HCT116 (cell line): ENCODE measurements around the gene CCDC69. TPM values are rescaled to one million over a fixed set of nuclear protein-coding genes. Genes with fewer than 3 reads are reported as not detected.

Experiments
- ATAC-seq: fragments of 200-7000 bp; cut with Tn5 transposase; 2 replicates; pipeline ENCODE4 v1.9.1; 2020; ENCODE audit warnings: mild to moderate bottlenecking, moderate library complexity
- BruUV-seq: library from RNA; stranded (reverse); fragments of 400-500 nt; replicated peaks from 2 replicates; lab custom pipeline; 2021; lab: Mats Ljungman, UMichigan
- CTCF ChIA-PET: fragments of 300-600 bp; sonication (Branson Sonifier 250); formaldehyde crosslinking; loops from one replicate; lab custom pipeline; 2021; ENCODE audit warnings: antibody characterized with exemption; lab: Charles Lee
- POLR2A ChIA-PET: fragments of 300-600, 350-600 bp; sonication (Branson Sonifier 250); formaldehyde crosslinking; loops from one replicate; lab custom pipeline; 2021; ENCODE audit warnings: antibody characterized with exemption; lab: Charles Lee
- RAD21 ChIA-PET, 2 experiments: fragments of 300-600 bp; sonication (Branson Sonifier 250); formaldehyde crosslinking; loops; one replicate each; lab custom pipeline; 2023; ENCODE audit warnings: low total read pairs in 2 of 2; ENCODE audit not compliant: uncharacterized antibody in 2 of 2, unreplicated experiment in 2 of 2, low non-redundant PET in 1 of 2; lab: Charles Lee
- DNase-seq: peaks from one replicate; pipeline ENCODE4 v3.0.0-alpha.2; 2010; ENCODE audit warnings: low read depth, low spot score
- H2AFZ ChIP-seq: fragments of 200-600 bp; shearing (Covaris generic), sonication (generic); 2 replicates; pipeline ENCODE4 v1.6.1; 2017; ENCODE audit warnings: low read depth, mixed run types, mixed read lengths, antibody characterized with exemption, low read length; ENCODE audit not compliant: poor library complexity, severe bottlenecking
- H3K27ac ChIP-seq: 2 replicates; pipeline ENCODE4 v1.5.1; 2012; ENCODE audit warnings: low read depth, low read length
- H3K27me3 ChIP-seq: fragments of 200-600 bp; sonication (generic); 2 replicates; pipeline ENCODE4 v1.6.1; 2016; ENCODE audit warnings: mixed run types, low read length, mixed read lengths; ENCODE audit not compliant: insufficient read depth
- H3K36me3 ChIP-seq, 2 experiments: fragments of 200-500 bp in 1 of 2; fragments of 200-600 bp in 1 of 2; sonication (Bioruptor generic) in 1 of 2; sonication (generic) in 1 of 2; 2 replicates each; pipeline versions ENCODE4 v1.5.1 to v1.6.1; 2014 to 2016; ENCODE audit warnings: low read length in 2 of 2, inconsistent platforms in 1 of 2, mixed read lengths in 1 of 2, mixed run types in 1 of 2; ENCODE audit not compliant: insufficient read depth in 2 of 2, control insufficient read depth in 1 of 2
- H3K4me1 ChIP-seq, 2 experiments: fragments of 200-600 bp in 1 of 2; sonication (generic) in 1 of 2; 2 replicates each; pipeline versions ENCODE4 v1.5.1 to v1.6.1; 2012 to 2017; ENCODE audit warnings: low read length in 2 of 2, inconsistent platforms in 1 of 2, mild to moderate bottlenecking in 1 of 2, mixed read lengths in 1 of 2, mixed run types in 1 of 2, moderate library complexity in 1 of 2; ENCODE audit not compliant: insufficient read depth in 2 of 2, control insufficient read depth in 1 of 2
- H3K4me2 ChIP-seq: fragments of 200-600 bp; sonication (generic); 2 replicates; pipeline ENCODE4 v1.6.1; 2017; ENCODE audit warnings: mixed run types, low read length, mixed read lengths
- H3K4me3 ChIP-seq, 2 experiments: fragments of 200-600 bp in 1 of 2; sonication (generic) in 1 of 2; replicated peaks in 1 of 2; 2 replicates each; pipeline ENCODE4 v1.5.1; 2011 to 2016; ENCODE audit warnings: low read length in 2 of 2, control low read depth in 1 of 2, low read depth in 1 of 2, mild to moderate bottlenecking in 1 of 2, mixed read lengths in 1 of 2, mixed run types in 1 of 2
- H3K79me2 ChIP-seq: fragments of 200-600 bp; sonication (generic); 2 replicates; pipeline ENCODE4 v1.6.1; 2017; ENCODE audit warnings: mild to moderate bottlenecking, mixed run types, low read length, moderate library complexity, mixed read lengths; ENCODE audit not compliant: insufficient read depth
- H3K9ac ChIP-seq: fragments of 200-600 bp; sonication (generic); 2 replicates; pipeline ENCODE4 v1.6.1; 2016; ENCODE audit warnings: low read length, mixed read lengths
- H3K9me2 ChIP-seq: fragments of 200-600 bp; sonication (generic), shearing (Covaris generic); 2 replicates; pipeline ENCODE4 v1.6.1; 2017; ENCODE audit warnings: mixed run types, mild to moderate bottlenecking, moderate library complexity; ENCODE audit not compliant: insufficient read depth
- H3K9me3 ChIP-seq, 2 experiments: fragments of 200-500 bp in 1 of 2; fragments of 200-600 bp in 1 of 2; sonication (Bioruptor generic) in 1 of 2; sonication (generic) in 1 of 2; 2 replicates each; pipeline ENCODE4 v1.6.1; 2014 to 2017; ENCODE audit warnings: low read length in 2 of 2, mixed read lengths in 2 of 2, inconsistent platforms in 1 of 2, low read depth in 1 of 2, mild to moderate bottlenecking in 1 of 2, mixed run types in 1 of 2, moderate library complexity in 1 of 2; ENCODE audit not compliant: control insufficient read depth in 1 of 2, insufficient read depth in 1 of 2
- H4K20me1 ChIP-seq: fragments of 200-600 bp; sonication (generic), shearing (Covaris generic); 2 replicates; pipeline ENCODE4 v1.6.1; 2017; ENCODE audit warnings: mixed run types, mild to moderate bottlenecking, moderate library complexity; ENCODE audit not compliant: insufficient read depth
- CBX3 ChIP-seq: IDR thresholded peaks from 2 replicates; pipeline ENCODE4 v1.6.1; 2012; ENCODE audit warnings: low read depth
- ELF1 ChIP-seq: IDR thresholded peaks from 2 replicates; pipeline ENCODE4 v1.6.1; 2012; ENCODE audit warnings: low read depth, borderline replicate concordance
- POLR2AphosphoS5 ChIP-seq: IDR thresholded peaks from 2 replicates; pipeline ENCODE4 v1.6.1; 2011; ENCODE audit warnings: mild to moderate bottlenecking, low read depth, low read length, moderate library complexity
- RAD21 ChIP-seq: IDR thresholded peaks from 2 replicates; pipeline ENCODE4 v1.6.1; 2012; ENCODE audit warnings: low read depth, mild to moderate bottlenecking
- SIN3A ChIP-seq: IDR thresholded peaks from 2 replicates; pipeline ENCODE4 v1.6.1; 2012; ENCODE audit warnings: low read depth
- SP1 ChIP-seq: IDR thresholded peaks from 2 replicates; pipeline ENCODE4 v1.6.1; 2012; ENCODE audit warnings: low read depth
- YY1 ChIP-seq: IDR thresholded peaks from 2 replicates; pipeline ENCODE4 v1.6.1; 2011; ENCODE audit warnings: low read length, low read depth, moderate library complexity, mild to moderate bottlenecking; ENCODE audit not compliant: insufficient replicate concordance; ENCODE audit errors: extremely low read depth
- intact Hi-C: fragments of 100-400 bp; cut with micrococcal nuclease; formaldehyde crosslinking; loops from 2 replicates; pipeline ENCODE4 v1.10.0; 2022
- total RNA-seq: library from RNA; stranded (reverse); gene quantifications from one replicate; pipeline ENCODE4 v1.2.1, GENCODE V29; 2021; ENCODE audit not compliant: unreplicated experiment
- TF ChIP-seq, protein P1 (sequence below): IDR thresholded peaks from 2 replicates; pipeline ENCODE4 v1.6.1; 2011; ENCODE audit warnings: mild to moderate bottlenecking, low read length, moderate library complexity; ENCODE audit not compliant: insufficient replicate concordance; ENCODE audit errors: extremely low read depth
- TF ChIP-seq, protein P2 (sequence below): IDR thresholded peaks from 2 replicates; pipeline ENCODE4 v1.6.1; 2012
- TF ChIP-seq, protein P3 (sequence below), 3 experiments: fragments of 200-600 bp in 1 of 3; sonication (generic) in 1 of 3; IDR thresholded peaks in 2 of 3; conservative IDR thresholded peaks in 1 of 3; 2 replicates each; pipeline ENCODE4 v1.5.1; 2012 to 2017; ENCODE audit warnings: low read depth in 2 of 3, low read length in 2 of 3, antibody characterized with exemption in 1 of 3, borderline replicate concordance in 1 of 3, control low read depth in 1 of 3, mild to moderate bottlenecking in 1 of 3, mixed read lengths in 1 of 3, mixed run types in 1 of 3, moderate library complexity in 1 of 3; ENCODE audit not compliant: insufficient read depth in 1 of 3
- TF ChIP-seq, protein P4 (sequence below): IDR thresholded peaks from 2 replicates; pipeline ENCODE4 v1.6.1; 2012; ENCODE audit warnings: low read depth

Gene CCDC69
- total RNA-seq, 1 experiment from 2014 or later = 4.3 TPM

DNA sequence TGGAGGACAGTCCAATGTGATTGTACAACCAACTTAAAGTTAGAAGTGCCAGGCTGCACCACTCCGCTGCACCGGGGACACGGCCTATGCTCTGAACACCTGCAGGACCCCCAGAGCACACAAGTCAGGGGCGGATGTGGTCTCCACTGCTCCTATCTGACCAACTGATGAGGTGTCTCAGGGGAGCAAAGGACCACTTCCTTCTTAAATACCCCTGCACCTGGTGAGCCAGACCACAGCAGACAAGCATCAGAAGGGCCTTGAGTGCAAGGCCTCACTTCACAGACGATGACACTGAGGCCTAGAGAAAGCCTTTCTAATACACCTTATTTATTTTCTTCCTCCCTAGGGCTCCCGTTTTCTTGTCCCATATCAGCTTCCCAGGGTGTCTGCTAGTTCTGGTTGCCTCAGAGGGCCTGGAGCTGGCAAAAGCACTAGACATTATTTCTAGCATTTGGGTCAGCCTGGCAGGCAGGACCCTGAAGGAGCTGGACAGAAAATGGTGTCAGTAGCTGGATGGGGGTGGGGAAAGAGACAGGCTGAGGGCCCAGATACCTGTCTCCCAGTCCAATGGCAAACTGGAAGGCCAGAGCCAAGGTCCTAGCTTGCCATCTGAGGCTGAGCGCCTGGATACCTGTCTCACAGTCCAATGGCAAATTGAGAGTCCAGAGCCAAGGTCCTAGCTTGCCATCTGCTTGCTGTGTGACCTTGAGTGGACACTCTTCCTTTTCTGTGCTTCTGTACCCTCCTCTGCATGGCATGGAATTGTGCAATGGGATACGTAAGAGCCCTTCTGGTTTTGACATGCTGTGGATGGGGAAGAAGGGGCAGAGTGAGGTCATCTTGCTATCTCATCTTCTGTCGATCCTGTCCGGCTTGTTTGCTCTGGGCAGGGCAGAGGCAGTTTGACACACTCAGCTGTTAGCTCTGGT lies 9.0 kb downstream of the CCDC69 start:
- Histone ChIP-seq H4K20me1 (no peaks in the 10 kb centered on the region), H3K4me2 (peak overlapping the region; percentile 63), H2AFZ (no peak overlapping the region), H3K36me3 (no peaks in the 10 kb centered on the region), H3K27me3 (no peaks in the 10 kb centered on the region), H3K4me3 (no peak overlapping the region), H3K9ac (no peak overlapping the region), H3K79me2 (no peaks in the 10 kb centered on the region), H3K9me3 (no peaks in the 10 kb centered on the region), H3K27ac (no peak overlapping the region; the same call in 1 of the 2 replicates), H3K9me2 (no peaks in the 10 kb centered on the region), H3K4me1 (peaks cover 12 to 21% of the 10 kb centered on the region in 2 experiments)
- TF ChIP-seq, protein P1, sequence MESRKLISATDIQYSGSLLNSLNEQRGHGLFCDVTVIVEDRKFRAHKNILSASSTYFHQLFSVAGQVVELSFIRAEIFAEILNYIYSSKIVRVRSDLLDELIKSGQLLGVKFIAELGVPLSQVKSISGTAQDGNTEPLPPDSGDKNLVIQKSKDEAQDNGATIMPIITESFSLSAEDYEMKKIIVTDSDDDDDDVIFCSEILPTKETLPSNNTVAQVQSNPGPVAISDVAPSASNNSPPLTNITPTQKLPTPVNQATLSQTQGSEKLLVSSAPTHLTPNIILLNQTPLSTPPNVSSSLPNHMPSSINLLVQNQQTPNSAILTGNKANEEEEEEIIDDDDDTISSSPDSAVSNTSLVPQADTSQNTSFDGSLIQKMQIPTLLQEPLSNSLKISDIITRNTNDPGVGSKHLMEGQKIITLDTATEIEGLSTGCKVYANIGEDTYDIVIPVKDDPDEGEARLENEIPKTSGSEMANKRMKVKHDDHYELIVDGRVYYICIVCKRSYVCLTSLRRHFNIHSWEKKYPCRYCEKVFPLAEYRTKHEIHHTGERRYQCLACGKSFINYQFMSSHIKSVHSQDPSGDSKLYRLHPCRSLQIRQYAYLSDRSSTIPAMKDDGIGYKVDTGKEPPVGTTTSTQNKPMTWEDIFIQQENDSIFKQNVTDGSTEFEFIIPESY = no peak
- no peak for TF ChIP-seq POLR2AphosphoS5
- no peak for TF ChIP-seq SP1
- TF ChIP-seq YY1 = no peak
- TF ChIP-seq, protein P2, sequence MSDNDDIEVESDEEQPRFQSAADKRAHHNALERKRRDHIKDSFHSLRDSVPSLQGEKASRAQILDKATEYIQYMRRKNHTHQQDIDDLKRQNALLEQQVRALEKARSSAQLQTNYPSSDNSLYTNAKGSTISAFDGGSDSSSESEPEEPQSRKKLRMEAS = no peak
- TF ChIP-seq, protein P3, sequence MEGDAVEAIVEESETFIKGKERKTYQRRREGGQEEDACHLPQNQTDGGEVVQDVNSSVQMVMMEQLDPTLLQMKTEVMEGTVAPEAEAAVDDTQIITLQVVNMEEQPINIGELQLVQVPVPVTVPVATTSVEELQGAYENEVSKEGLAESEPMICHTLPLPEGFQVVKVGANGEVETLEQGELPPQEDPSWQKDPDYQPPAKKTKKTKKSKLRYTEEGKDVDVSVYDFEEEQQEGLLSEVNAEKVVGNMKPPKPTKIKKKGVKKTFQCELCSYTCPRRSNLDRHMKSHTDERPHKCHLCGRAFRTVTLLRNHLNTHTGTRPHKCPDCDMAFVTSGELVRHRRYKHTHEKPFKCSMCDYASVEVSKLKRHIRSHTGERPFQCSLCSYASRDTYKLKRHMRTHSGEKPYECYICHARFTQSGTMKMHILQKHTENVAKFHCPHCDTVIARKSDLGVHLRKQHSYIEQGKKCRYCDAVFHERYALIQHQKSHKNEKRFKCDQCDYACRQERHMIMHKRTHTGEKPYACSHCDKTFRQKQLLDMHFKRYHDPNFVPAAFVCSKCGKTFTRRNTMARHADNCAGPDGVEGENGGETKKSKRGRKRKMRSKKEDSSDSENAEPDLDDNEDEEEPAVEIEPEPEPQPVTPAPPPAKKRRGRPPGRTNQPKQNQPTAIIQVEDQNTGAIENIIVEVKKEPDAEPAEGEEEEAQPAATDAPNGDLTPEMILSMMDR (IDR thresholded peaks at IDR 0.05 in 2 of 3, conservative IDR thresholded peaks at IDR 0.05 in 1 of 3; ENCODE audit: borderline replicate concordance in 1 of 3, insufficient read depth in 1 of 3, low read depth in 2 of 3, low read length in 2 of 3) = no peak
- TF ChIP-seq ELF1 = no peak
- no peak for TF ChIP-seq RAD21
- TF ChIP-seq SIN3A = no peak
- TF ChIP-seq, protein P4, sequence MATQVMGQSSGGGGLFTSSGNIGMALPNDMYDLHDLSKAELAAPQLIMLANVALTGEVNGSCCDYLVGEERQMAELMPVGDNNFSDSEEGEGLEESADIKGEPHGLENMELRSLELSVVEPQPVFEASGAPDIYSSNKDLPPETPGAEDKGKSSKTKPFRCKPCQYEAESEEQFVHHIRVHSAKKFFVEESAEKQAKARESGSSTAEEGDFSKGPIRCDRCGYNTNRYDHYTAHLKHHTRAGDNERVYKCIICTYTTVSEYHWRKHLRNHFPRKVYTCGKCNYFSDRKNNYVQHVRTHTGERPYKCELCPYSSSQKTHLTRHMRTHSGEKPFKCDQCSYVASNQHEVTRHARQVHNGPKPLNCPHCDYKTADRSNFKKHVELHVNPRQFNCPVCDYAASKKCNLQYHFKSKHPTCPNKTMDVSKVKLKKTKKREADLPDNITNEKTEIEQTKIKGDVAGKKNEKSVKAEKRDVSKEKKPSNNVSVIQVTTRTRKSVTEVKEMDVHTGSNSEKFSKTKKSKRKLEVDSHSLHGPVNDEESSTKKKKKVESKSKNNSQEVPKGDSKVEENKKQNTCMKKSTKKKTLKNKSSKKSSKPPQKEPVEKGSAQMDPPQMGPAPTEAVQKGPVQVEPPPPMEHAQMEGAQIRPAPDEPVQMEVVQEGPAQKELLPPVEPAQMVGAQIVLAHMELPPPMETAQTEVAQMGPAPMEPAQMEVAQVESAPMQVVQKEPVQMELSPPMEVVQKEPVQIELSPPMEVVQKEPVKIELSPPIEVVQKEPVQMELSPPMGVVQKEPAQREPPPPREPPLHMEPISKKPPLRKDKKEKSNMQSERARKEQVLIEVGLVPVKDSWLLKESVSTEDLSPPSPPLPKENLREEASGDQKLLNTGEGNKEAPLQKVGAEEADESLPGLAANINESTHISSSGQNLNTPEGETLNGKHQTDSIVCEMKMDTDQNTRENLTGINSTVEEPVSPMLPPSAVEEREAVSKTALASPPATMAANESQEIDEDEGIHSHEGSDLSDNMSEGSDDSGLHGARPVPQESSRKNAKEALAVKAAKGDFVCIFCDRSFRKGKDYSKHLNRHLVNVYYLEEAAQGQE = no peak
- no peak for TF ChIP-seq CBX3
- ChIA-PET CTCF (interaction anchor here (0.7 to 1.6 kb wide), 2 partner anchors 11 to 213 kb away, joined by 4 read pairs; no protein-coding TSS in a partner anchor), RAD21 (no interaction called here), POLR2A (interaction anchor here (1.2 to 2.6 kb wide), 2 partner anchors 9 to 12 kb away, joined by 6 to 15 read pairs; partner anchors contain the start of gene CCDC69)
- intact Hi-C loops = no loop called here
- no TSS peak for BruUV-seq
- no peak for ATAC-seq
- no peak for DNase-seq
